Stomach (tissue), 9 donors: ENCODE results near the gene ZMPSTE24. TPM values are rescaled to one million over a fixed set of nuclear protein-coding genes. Genes with fewer than 3 reads are reported as not detected.

ENCODE experiments used
- DNase-seq, 2 donors: peaks; one replicate each; pipeline versions ENCODE4 v3.0.0 to v3.0.0-alpha.2; 2013 to 2019
- H3K27ac ChIP-seq, 5 donors: fragments of 200-600 bp in 4 of 5; sonication (generic) in 4 of 5; one replicate each; pipeline ENCODE4 v1.5.1; 2013 to 2019; ENCODE audit warnings: mild to moderate bottlenecking in 1 of 5, moderate library complexity in 1 of 5
- H3K27me3 ChIP-seq, 3 donors: fragments of 200-600 bp; sonication (generic); one replicate each; pipeline ENCODE4 v1.5.1; 2017 to 2019; ENCODE audit warnings: mixed run types in 1 of 3
- H3K36me3 ChIP-seq, 4 donors: fragments of 200-600 bp; sonication (generic); 1 replicate in 3 of 4; 2 replicates in 1 of 4; pipeline ENCODE4 v1.5.1; 2016 to 2019
- H3K4me1 ChIP-seq, 4 donors: fragments of 200-600 bp; sonication (generic); one replicate each; pipeline ENCODE4 v1.5.1; 2016 to 2019
- H3K4me3 ChIP-seq, 4 donors: fragments of 200-600 bp; sonication (generic) in 3 of 4; one replicate each; pipeline ENCODE4 v1.5.1; 2016 to 2019; ENCODE audit warnings: mild to moderate bottlenecking in 1 of 4
- H3K9me3 ChIP-seq, 4 donors: fragments of 200-600 bp; sonication (generic); one replicate each; pipeline ENCODE4 v1.5.1; 2016 to 2019
- POLR2A ChIP-seq, 4 donors: fragments of 450-650 bp; IDR thresholded peaks; one replicate each; pipeline ENCODE4 v1.6.1; 2016; ENCODE audit warnings: antibody characterized with exemption in 4 of 4, control low read depth in 2 of 4, mild to moderate bottlenecking in 1 of 4, moderate library complexity in 1 of 4
- POLR2AphosphoS5 ChIP-seq, 3 donors: sonication (generic); formaldehyde crosslinking; IDR thresholded peaks; one replicate each; pipeline ENCODE4 v1.6.1; 2016; ENCODE audit warnings: antibody characterized with exemption in 3 of 3
- WGBS, 5 donors: extraction: QIAGEN DNeasy Blood & Tissue Kit in 3 of 5; methylation state at CpG; one replicate each; pipeline versions ENCODE4 v1.1.5 to v1.1.7; 2013 to 2018; 5-methylcytosine and 5-hydroxymethylcytosine counted together
- intact Hi-C: fragments of 100-400 bp; cut with DNase I; formaldehyde crosslinking; loops from one replicate; pipeline ENCODE4 v1.15.1; 2023; ENCODE audit warnings: low total_unique reads
- polyA plus RNA-seq, 3 donors: library from polyadenylated mRNA; stranded (reverse); fragments of 200-250 nt; gene quantifications; one replicate each; pipeline ENCODE4 v1.2.3, GENCODE V29; 2013
- total RNA-seq, 5 donors: library from RNA; depleted of rRNA; stranded (reverse); fragments of >200 nt; gene quantifications; one replicate each; pipeline versions ENCODE4 v1.1.0 to v1.2.3, GENCODE V29; 2014 to 2016
- TF ChIP-seq, protein P1 (sequence below), 7 experiments: fragments of 450-650 bp in 4 of 7; fragments of 200-600 bp in 3 of 7; sonication (generic) in 3 of 7; IDR thresholded peaks; one replicate each; pipeline ENCODE4 v1.5.1; 2016 to 2019; ENCODE audit warnings: antibody characterized with exemption in 7 of 7, control low read depth in 2 of 7, mild to moderate bottlenecking in 1 of 7
- donor health status: healthy with polysubstance abuse.
- donor health status: Bipolar disorder and iron deficiency.
- donor health status: healthy.

Gene ZMPSTE24
- total and polyA plus RNA-seq, 8 donors, result 7.8 to 67.7 (median 16.8) TPM

DNA sequence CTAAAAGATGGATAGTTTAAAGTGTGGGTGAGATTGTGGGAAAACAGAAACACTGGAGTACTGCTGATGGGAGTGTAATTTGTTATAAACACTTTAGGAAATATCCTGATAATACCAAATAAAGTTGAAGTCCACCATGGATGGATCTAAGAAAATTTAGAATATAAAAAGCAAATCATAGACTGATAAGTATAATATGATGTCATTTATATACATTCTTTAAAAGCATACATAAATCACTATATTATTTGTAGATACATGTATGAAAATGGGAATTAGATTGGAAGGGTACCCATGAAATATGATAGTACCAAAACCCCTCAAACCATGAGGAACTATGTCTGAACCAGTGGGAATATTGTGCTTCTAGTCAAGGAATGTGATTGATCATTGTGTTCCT lies 7.9 kb downstream of the ZMPSTE24 start:
- intact Hi-C loops, result no loop called here
- DNase-seq, result no peak
- Histone ChIP-seq H3K4me1 (peaks cover 0 to 77% (median 38%) of the 10 kb centered on the region in 4 donors), H3K4me3 (no peak overlapping the region), H3K27me3 (no peaks in the 10 kb centered on the region), H3K9me3 (no peaks in the 10 kb centered on the region), H3K27ac (peak overlapping the region in 2 of 5 donors; percentile 8 to 71), H3K36me3 (peaks cover 30 to 94% (median 80%) of the 10 kb centered on the region in 4 donors)
- TF ChIP-seq POLR2AphosphoS5 (IDR thresholded peaks at IDR 0.05), result no peak
- TF ChIP-seq, protein P1, sequence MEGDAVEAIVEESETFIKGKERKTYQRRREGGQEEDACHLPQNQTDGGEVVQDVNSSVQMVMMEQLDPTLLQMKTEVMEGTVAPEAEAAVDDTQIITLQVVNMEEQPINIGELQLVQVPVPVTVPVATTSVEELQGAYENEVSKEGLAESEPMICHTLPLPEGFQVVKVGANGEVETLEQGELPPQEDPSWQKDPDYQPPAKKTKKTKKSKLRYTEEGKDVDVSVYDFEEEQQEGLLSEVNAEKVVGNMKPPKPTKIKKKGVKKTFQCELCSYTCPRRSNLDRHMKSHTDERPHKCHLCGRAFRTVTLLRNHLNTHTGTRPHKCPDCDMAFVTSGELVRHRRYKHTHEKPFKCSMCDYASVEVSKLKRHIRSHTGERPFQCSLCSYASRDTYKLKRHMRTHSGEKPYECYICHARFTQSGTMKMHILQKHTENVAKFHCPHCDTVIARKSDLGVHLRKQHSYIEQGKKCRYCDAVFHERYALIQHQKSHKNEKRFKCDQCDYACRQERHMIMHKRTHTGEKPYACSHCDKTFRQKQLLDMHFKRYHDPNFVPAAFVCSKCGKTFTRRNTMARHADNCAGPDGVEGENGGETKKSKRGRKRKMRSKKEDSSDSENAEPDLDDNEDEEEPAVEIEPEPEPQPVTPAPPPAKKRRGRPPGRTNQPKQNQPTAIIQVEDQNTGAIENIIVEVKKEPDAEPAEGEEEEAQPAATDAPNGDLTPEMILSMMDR (IDR thresholded peaks at IDR 0.05), result no peak

DNA sequence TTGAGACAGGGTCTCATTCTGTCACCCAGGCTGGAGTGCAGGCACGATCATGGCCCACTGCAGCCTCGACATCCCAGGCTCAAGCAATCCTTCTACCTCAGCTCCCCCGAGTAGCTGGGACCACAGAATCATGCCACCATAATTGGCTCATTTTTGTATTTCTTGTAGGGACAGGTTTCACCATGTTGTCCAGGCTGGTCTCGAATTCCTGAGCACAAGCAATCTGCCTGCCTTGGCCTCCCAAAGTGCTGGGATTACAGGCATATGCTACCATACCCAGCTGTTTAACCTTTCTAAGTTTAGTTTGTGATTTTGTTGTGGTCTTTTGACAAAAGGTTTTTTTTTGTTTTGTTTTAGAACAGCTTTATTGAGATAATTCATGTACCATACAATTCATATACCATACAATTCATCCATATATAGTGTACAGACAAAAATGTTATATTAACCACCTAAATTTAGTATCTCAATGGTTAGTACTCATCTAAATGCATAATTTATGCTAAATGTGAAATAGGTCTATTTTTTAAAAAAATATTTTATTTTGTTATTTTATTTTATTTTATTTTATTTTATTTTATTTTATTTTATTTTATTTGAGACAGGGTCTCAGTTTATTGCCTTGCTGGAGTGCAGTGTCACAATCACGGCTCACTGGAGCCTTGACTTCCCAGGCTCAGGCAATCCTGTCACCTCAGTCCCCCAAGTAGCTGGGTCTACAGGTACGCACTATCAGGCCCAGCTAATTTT lies 8.9 kb downstream of the ZMPSTE24 start:
- TF ChIP-seq POLR2AphosphoS5 (IDR thresholded peaks at IDR 0.05), result no peak
- Histone ChIP-seq H3K4me1 (peaks cover 0 to 67% (median 32%) of the 10 kb centered on the region in 4 donors), H3K4me3 (no peak overlapping the region), H3K27me3 (no peaks in the 10 kb centered on the region), H3K9me3 (no peaks in the 10 kb centered on the region), H3K27ac (peak overlapping the region; percentile 18 to 81 (median 54)), H3K36me3 (peaks cover 27 to 94% (median 79%) of the 10 kb centered on the region in 4 donors)
- 90 to 93% (median 92%) methylated on average over 6 of the region's 6 CpGs for WGBS, 5 donors
- DNase-seq, result no peak
- intact Hi-C loops, result no loop called here

DNA sequence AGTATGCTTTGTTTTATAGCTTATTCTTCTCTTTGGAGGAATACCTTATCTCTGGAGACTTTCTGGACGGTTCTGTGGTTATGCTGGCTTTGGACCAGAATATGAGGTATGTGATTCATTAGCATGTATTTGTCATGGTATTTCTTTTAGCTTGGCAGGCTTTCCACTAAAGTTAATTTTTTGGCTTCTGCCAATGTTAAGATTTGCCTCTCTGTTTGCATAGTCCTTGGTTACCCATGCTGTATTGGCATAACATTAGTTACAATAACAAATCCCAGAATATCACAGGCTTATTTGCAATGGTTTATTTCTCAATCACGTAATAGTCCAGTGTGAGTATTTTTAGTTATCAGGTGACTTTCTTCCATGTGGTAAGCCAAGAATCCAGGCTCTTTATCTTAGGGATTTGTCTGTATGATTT lies 9.7 kb downstream of the ZMPSTE24 start:
- intact Hi-C loops, result no loop called here
- peak in 2 of 3 donors; percentile 58 to 60 for TF ChIP-seq POLR2AphosphoS5 (IDR thresholded peaks at IDR 0.05)
- TF ChIP-seq, protein P1 (IDR thresholded peaks at IDR 0.05), result no peak
- no peaks in the 10 kb centered on the region for H3K27me3 ChIP-seq
- H3K9me3 ChIP-seq, result no peaks in the 10 kb centered on the region
- 26 to 42% (median 38%) methylated on average over 2 of the region's 2 CpGs for WGBS, 5 donors
- H3K4me3 ChIP-seq, result no peak overlapping the region
- peaks cover 27 to 94% (median 79%) of the 10 kb centered on the region in 4 donors for H3K36me3 ChIP-seq
- peak overlapping the region in 4 of 5 donors; percentile 24 to 81 (median 62) for H3K27ac ChIP-seq
- H3K4me1 ChIP-seq, result peaks cover 0 to 60% (median 28%) of the 10 kb centered on the region in 4 donors
- peak; percentile 16 to 38 for DNase-seq

DNA sequence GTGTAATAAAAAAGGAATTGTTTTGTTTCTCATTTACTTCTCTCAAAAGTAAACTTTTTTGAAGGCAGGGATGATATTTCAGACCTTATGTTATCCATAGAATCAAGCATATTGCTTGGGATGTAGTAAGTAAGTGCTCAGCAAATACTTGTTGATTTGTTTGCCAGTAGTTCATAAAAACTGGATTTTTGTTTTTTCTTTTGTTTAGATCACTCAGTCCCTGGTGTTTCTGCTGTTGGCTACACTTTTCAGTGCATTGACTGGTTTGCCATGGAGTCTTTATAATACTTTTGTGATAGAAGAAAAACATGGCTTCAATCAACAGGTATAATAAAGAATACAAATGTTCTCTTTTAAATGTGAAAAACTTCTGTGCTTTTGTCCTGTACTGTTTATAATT lies 10.2 kb downstream of the ZMPSTE24 start:
- Histone ChIP-seq H3K27me3 (no peaks in the 10 kb centered on the region), H3K4me3 (no peak overlapping the region), H3K4me1 (peaks cover 0 to 55% (median 26%) of the 10 kb centered on the region in 4 donors), H3K27ac (peak overlapping the region in 4 of 5 donors; percentile 24 to 81 (median 62)), H3K36me3 (peaks cover 31 to 94% (median 79%) of the 10 kb centered on the region in 4 donors), H3K9me3 (no peaks in the 10 kb centered on the region)
- TF ChIP-seq POLR2A (IDR thresholded peaks at IDR 0.05), result no peak
- no peak for DNase-seq
- intact Hi-C loops, result no loop called here

DNA sequence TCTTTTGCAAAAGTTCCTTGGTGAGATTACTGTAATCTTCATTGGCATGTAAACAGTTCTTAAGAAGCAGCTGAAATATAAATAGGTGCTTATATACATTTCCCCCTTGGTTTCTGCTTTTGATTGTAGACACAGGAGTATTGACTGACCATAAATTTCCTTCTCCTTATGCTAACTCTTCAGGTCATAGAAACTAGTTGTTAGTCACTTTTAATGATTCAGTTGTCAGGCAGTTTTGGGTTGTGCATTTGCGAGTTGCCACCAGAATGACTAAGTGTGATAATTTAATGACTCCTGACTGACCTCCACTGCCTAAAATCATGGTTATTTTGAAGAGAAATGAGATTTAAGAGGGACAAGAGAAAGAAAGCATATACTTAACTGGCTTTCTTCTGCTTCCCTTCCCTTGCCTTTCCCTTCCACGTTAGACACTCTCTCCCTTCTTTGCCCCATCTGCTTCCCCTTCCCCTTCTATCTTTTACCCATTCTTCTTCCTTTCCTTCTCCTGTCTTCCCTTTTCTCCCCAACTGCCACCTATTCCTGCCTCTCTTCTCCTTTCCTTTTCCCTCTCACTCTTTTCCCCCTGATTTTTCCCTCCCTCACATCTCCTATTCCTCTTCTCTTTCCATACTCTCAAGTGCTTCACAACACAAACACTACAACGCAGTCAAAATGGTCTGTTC lies 12.3 kb downstream of the ZMPSTE24 start:
- intact Hi-C loops, result no loop called here
- Histone ChIP-seq H3K4me3 (no peak overlapping the region), H3K9me3 (no peaks in the 10 kb centered on the region), H3K27ac (no peak overlapping the region), H3K27me3 (no peaks in the 10 kb centered on the region), H3K4me1 (peaks cover 0 to 41% (median 20%) of the 10 kb centered on the region in 4 donors), H3K36me3 (peaks cover 31 to 93% (median 78%) of the 10 kb centered on the region in 4 donors)
- TF ChIP-seq, protein P1 (IDR thresholded peaks at IDR 0.05), result no peak
- TF ChIP-seq POLR2A (IDR thresholded peaks at IDR 0.05), result no peak
- DNase-seq, result no peak
- 56 to 84% (median 69%) methylated on average over 3 of the region's 3 CpGs for WGBS, 5 donors
